ENCODE results near the gene TASP1. TPM values are rescaled to one million over a fixed set of nuclear protein-coding genes. Genes with fewer than 3 reads are reported as not detected.

Gene TASP1
- total and polyA plus RNA-seq, 2 donors (not counting 3 experiments of a cell fraction or from before 2014, with no cell fraction given) = 3.5 to 8.9 TPM

GRCh38 chr20:13581451-13581850 is 57.3 kb downstream of the TASP1 start:
- DNase-seq (ENCODE audit: low read depth, low spot score) (no peak), FAIRE-seq (no peak)
- no TSS peak for BruUV-seq (replicated peaks)
- no peaks in the 10 kb centered on the region for H3K36me3 ChIP-seq (ENCODE audit: control insufficient read depth in 2 of 2, extremely low read depth in 1 of 2, insufficient read depth in 2 of 2, low read length in 2 of 2)
- H4K20me1 ChIP-seq (replicated peaks; ENCODE audit: control insufficient read depth, extremely low read depth, insufficient read depth, low read length) = no peaks in the 10 kb centered on the region
- POLR2A ChIA-PET = no interaction called here
- no peaks in the 10 kb centered on the region for H3K27me3 ChIP-seq (ENCODE audit: control insufficient read depth in 2 of 2, insufficient read depth in 2 of 2, low read length in 2 of 2)
- H3K9ac ChIP-seq (replicated peaks; ENCODE audit: extremely low read depth, insufficient read depth, low read length) = no peak overlapping the region
- TF ChIP-seq JUN (IDR thresholded peaks at IDR 0.05; ENCODE audit: borderline replicate concordance, insufficient read depth, insufficient read length, low read depth) = no peak
- TF ChIP-seq EZH2 (IDR thresholded peaks at IDR 0.05; ENCODE audit: borderline replicate concordance, low read depth, low read length, severe bottlenecking) = no peak
- TF ChIP-seq, protein P1, sequence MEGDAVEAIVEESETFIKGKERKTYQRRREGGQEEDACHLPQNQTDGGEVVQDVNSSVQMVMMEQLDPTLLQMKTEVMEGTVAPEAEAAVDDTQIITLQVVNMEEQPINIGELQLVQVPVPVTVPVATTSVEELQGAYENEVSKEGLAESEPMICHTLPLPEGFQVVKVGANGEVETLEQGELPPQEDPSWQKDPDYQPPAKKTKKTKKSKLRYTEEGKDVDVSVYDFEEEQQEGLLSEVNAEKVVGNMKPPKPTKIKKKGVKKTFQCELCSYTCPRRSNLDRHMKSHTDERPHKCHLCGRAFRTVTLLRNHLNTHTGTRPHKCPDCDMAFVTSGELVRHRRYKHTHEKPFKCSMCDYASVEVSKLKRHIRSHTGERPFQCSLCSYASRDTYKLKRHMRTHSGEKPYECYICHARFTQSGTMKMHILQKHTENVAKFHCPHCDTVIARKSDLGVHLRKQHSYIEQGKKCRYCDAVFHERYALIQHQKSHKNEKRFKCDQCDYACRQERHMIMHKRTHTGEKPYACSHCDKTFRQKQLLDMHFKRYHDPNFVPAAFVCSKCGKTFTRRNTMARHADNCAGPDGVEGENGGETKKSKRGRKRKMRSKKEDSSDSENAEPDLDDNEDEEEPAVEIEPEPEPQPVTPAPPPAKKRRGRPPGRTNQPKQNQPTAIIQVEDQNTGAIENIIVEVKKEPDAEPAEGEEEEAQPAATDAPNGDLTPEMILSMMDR (IDR thresholded peaks at IDR 0.05; ENCODE audit: extremely low read depth in 1 of 2, insufficient read depth in 1 of 2, low read depth in 1 of 2, low read length in 2 of 2) = no peak
- TF ChIP-seq, protein P2, sequence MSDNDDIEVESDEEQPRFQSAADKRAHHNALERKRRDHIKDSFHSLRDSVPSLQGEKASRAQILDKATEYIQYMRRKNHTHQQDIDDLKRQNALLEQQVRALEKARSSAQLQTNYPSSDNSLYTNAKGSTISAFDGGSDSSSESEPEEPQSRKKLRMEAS (IDR thresholded peaks at IDR 0.05; ENCODE audit: insufficient read depth, insufficient read length) = no peak
- TF ChIP-seq POLR2AphosphoS5 (IDR thresholded peaks at IDR 0.05; ENCODE audit: insufficient read depth, low read depth, low read length) = no peak
- TF ChIP-seq MYC (IDR thresholded peaks at IDR 0.05; ENCODE audit: low read depth, low read length) = no peak
- no peak overlapping the region for H3K4me2 ChIP-seq (ENCODE audit: insufficient read depth, low read length)
- no peaks in the 10 kb centered on the region for H3K9me1 ChIP-seq (replicated peaks; ENCODE audit: control insufficient read depth, extremely low read depth, insufficient read depth, low read length)
- H3K4me3 ChIP-seq (replicated peaks in 1 of 3; ENCODE audit: insufficient read depth in 1 of 3, low read depth in 1 of 3, low read length in 3 of 3) = no peak overlapping the region
- intact Hi-C loops (cut with micrococcal nuclease) (no loop called here), dilution Hi-C loops (cut with MboI; ENCODE audit: extremely low pct_ligation_motif_present, low sequenced_read_pairs) (no loop called here)
- H3K27ac ChIP-seq (ENCODE audit: insufficient read depth, low read depth, low read length) = no peak overlapping the region
- H3K79me2 ChIP-seq (ENCODE audit: control insufficient read depth, insufficient read depth, low read length) = no peaks in the 10 kb centered on the region
- no peak overlapping the region for H2AFZ ChIP-seq (ENCODE audit: low read depth, low read length)
- CTCF ChIA-PET = no interaction called here
- no peaks in the 10 kb centered on the region for H3K9me3 ChIP-seq (replicated peaks; ENCODE audit: control insufficient read depth, insufficient read depth, low read length)
- no peaks in the 10 kb centered on the region for H3K4me1 ChIP-seq (ENCODE audit: control insufficient read depth, extremely low read depth, insufficient read depth, low read length)

GRCh38 chr20:13580707-13581106 is 58.0 kb downstream of the TASP1 start:
- DNase-seq (ENCODE audit: low read depth, low spot score) (no peak), FAIRE-seq (no peak)
- no peak overlapping the region for H2AFZ ChIP-seq (ENCODE audit: low read depth, low read length)
- CTCF ChIA-PET = no interaction called here
- H3K9ac ChIP-seq (replicated peaks; ENCODE audit: extremely low read depth, insufficient read depth, low read length) = no peak overlapping the region
- dilution Hi-C loops (cut with MboI; ENCODE audit: extremely low pct_ligation_motif_present, low sequenced_read_pairs) (no loop called here), intact Hi-C loops (cut with micrococcal nuclease) (no loop called here)
- no peaks in the 10 kb centered on the region for H3K27me3 ChIP-seq (ENCODE audit: control insufficient read depth in 2 of 2, insufficient read depth in 2 of 2, low read length in 2 of 2)
- no TSS peak for BruUV-seq (replicated peaks)
- no peaks in the 10 kb centered on the region for H3K4me1 ChIP-seq (ENCODE audit: control insufficient read depth, extremely low read depth, insufficient read depth, low read length)
- H3K9me1 ChIP-seq (replicated peaks; ENCODE audit: control insufficient read depth, extremely low read depth, insufficient read depth, low read length) = no peaks in the 10 kb centered on the region
- H4K20me1 ChIP-seq (replicated peaks; ENCODE audit: control insufficient read depth, extremely low read depth, insufficient read depth, low read length) = no peaks in the 10 kb centered on the region
- H3K36me3 ChIP-seq (ENCODE audit: control insufficient read depth in 2 of 2, extremely low read depth in 1 of 2, insufficient read depth in 2 of 2, low read length in 2 of 2) = no peaks in the 10 kb centered on the region
- POLR2A ChIA-PET = no interaction called here
- no peak for TF ChIP-seq MYC (IDR thresholded peaks at IDR 0.05; ENCODE audit: low read depth, low read length)
- H3K27ac ChIP-seq (ENCODE audit: insufficient read depth, low read depth, low read length) = no peak overlapping the region
- H3K4me3 ChIP-seq (replicated peaks in 1 of 3; ENCODE audit: insufficient read depth in 1 of 3, low read depth in 1 of 3, low read length in 3 of 3) = no peak overlapping the region
- H3K79me2 ChIP-seq (ENCODE audit: control insufficient read depth, insufficient read depth, low read length) = no peaks in the 10 kb centered on the region
- no peaks in the 10 kb centered on the region for H3K9me3 ChIP-seq (replicated peaks; ENCODE audit: control insufficient read depth, insufficient read depth, low read length)
- no peak overlapping the region for H3K4me2 ChIP-seq (ENCODE audit: insufficient read depth, low read length)

Measured in endothelial cell of umbilical vein (primary cell).